Neuronal stem cell (in vitro differentiated cells): ENCODE results near the gene TGFB2.

ENCODE experiments used
- DNase-seq: peaks from one replicate; pipeline ENCODE4 v3.0.0-alpha.2; 2013; ENCODE audit warnings: low spot score
- H2AFZ ChIP-seq: one replicate; pipeline ENCODE4 v1.6.1; 2013; ENCODE audit warnings: mild to moderate bottlenecking, low read length, inconsistent platforms
- H2AK5ac ChIP-seq: 2 replicates; pipeline ENCODE4 v1.6.1; 2013; ENCODE audit warnings: low read depth, mild to moderate bottlenecking, inconsistent platforms, low read length, moderate library complexity, mixed read lengths
- H2BK120ac ChIP-seq: 2 replicates; pipeline ENCODE4 v1.6.1; 2013; ENCODE audit warnings: low read depth, mild to moderate bottlenecking, inconsistent platforms, low read length, moderate library complexity, mixed read lengths
- H2BK12ac ChIP-seq: one replicate; pipeline ENCODE4 v1.6.1; 2013; ENCODE audit warnings: low read length, inconsistent platforms
- H2BK15ac ChIP-seq: 2 replicates; pipeline ENCODE4 v1.6.1; 2013; ENCODE audit warnings: mild to moderate bottlenecking, low read length, inconsistent platforms, mixed read lengths
- H2BK5ac ChIP-seq: one replicate; pipeline ENCODE4 v1.6.1; 2013; ENCODE audit warnings: inconsistent platforms, mild to moderate bottlenecking, low read length, moderate library complexity
- H3K14ac ChIP-seq: one replicate; pipeline ENCODE4 v1.6.1; 2013; ENCODE audit warnings: low read length, inconsistent platforms
- H3K18ac ChIP-seq: 2 replicates; pipeline ENCODE4 v1.6.1; 2013; ENCODE audit warnings: low read length, inconsistent platforms
- H3K23ac ChIP-seq: 2 replicates; pipeline ENCODE4 v1.6.1; 2013; ENCODE audit warnings: low read depth, mild to moderate bottlenecking, mixed read lengths, low read length, inconsistent platforms; ENCODE audit not compliant: poor library complexity
- H3K27ac ChIP-seq: replicated peaks from 3 replicates; pipeline ENCODE4 v1.5.1; 2013; ENCODE audit warnings: low read length, inconsistent platforms
- H3K27me3 ChIP-seq, 3 experiments: 2 replicates each; pipeline ENCODE4 v1.6.1; 2013; ENCODE audit warnings: low read length in 3 of 3, mild to moderate bottlenecking in 2 of 3, inconsistent platforms in 1 of 3, low read depth in 1 of 3, mixed read lengths in 1 of 3, moderate library complexity in 1 of 3; ENCODE audit not compliant: control insufficient read depth in 3 of 3, insufficient read depth in 3 of 3
- H3K36me3 ChIP-seq, 2 donors: replicated peaks in 1 of 2; 2 replicates each; pipeline ENCODE4 v1.6.1; 2013; ENCODE audit warnings: low read length in 2 of 2; ENCODE audit not compliant: control insufficient read depth in 2 of 2, insufficient read depth in 2 of 2
- H3K4ac ChIP-seq: 2 replicates; pipeline ENCODE4 v1.6.1; 2013; ENCODE audit warnings: inconsistent platforms, mild to moderate bottlenecking, low read length, moderate library complexity
- H3K4me1 ChIP-seq, 2 donors: 1 replicate in 1 of 2; 2 replicates in 1 of 2; pipeline ENCODE4 v1.6.1; 2013; ENCODE audit warnings: low read length in 2 of 2, low read depth in 1 of 2; ENCODE audit not compliant: control insufficient read depth in 2 of 2, insufficient read depth in 1 of 2
- H3K4me2 ChIP-seq: one replicate; pipeline ENCODE4 v1.6.1; 2013; ENCODE audit warnings: mild to moderate bottlenecking, low read length, inconsistent platforms; ENCODE audit not compliant: insufficient read depth, poor library complexity, severe bottlenecking
- H3K4me3 ChIP-seq, 2 donors: 2 replicates each; pipeline ENCODE4 v1.5.1; 2013; ENCODE audit warnings: low read length in 2 of 2, mild to moderate bottlenecking in 2 of 2, inconsistent platforms in 1 of 2, moderate library complexity in 1 of 2
- H3K79me1 ChIP-seq: one replicate; pipeline ENCODE4 v1.6.1; 2013; ENCODE audit warnings: low read depth, mild to moderate bottlenecking, inconsistent platforms, low read length, moderate library complexity
- H3K9ac ChIP-seq: one replicate; pipeline ENCODE4 v1.6.1; 2013; ENCODE audit warnings: mild to moderate bottlenecking, low read depth, low read length, inconsistent platforms; ENCODE audit not compliant: poor library complexity
- H3K9me3 ChIP-seq, 2 donors: replicated peaks in 1 of 2; 2 replicates each; pipeline versions ENCODE3 to v1.6.1; 2013; ENCODE audit warnings: low read length in 2 of 2, mild to moderate bottlenecking in 2 of 2, inconsistent platforms in 1 of 2, low read depth in 1 of 2, mixed read lengths in 1 of 2, moderate library complexity in 1 of 2; ENCODE audit not compliant: control insufficient read depth in 2 of 2, insufficient read depth in 1 of 2
- H4K8ac ChIP-seq: one replicate; pipeline ENCODE4 v1.6.1; 2013; ENCODE audit warnings: low read depth, mild to moderate bottlenecking, inconsistent platforms, low read length, moderate library complexity
- H4K91ac ChIP-seq: one replicate; pipeline ENCODE4 v1.6.1; 2013; ENCODE audit warnings: low read length, low read depth, mild to moderate bottlenecking, inconsistent platforms; ENCODE audit not compliant: poor library complexity
- WGBS, 2 donors: extraction: QIAGEN DNeasy Blood & Tissue Kit; methylation state at CpG; one replicate each; pipeline ENCODE4 v1.1.7; 2013; ENCODE audit warnings: missing lambda C conversion rate in 2 of 2, mixed read lengths in 1 of 2; ENCODE audit not compliant: insufficient read length in 2 of 2, insufficient replicate concordance in 1 of 2; ENCODE audit errors: extremely low coverage in 2 of 2; 5-methylcytosine and 5-hydroxymethylcytosine counted together

Gene TGFB2

GRCh38 chr1:218412171-218412570 is 67.0 kb downstream of the TGFB2 start:
- H3K23ac ChIP-seq = no peak overlapping the region
- no peaks in the 10 kb centered on the region for H3K27me3 ChIP-seq
- H3K18ac ChIP-seq = no peak overlapping the region
- H3K36me3 ChIP-seq = no peaks in the 10 kb centered on the region
- no peak overlapping the region for H3K14ac ChIP-seq
- no peak overlapping the region for H2AFZ ChIP-seq
- no peak overlapping the region for H3K27ac ChIP-seq
- no peak overlapping the region for H2BK15ac ChIP-seq
- H3K4ac ChIP-seq = no peak overlapping the region
- no peak overlapping the region for H4K8ac ChIP-seq
- H3K4me1 ChIP-seq = peaks cover 0 to 3% of the 10 kb centered on the region in 2 donors
- WGBS, 2 donors = no CpG with 5 or more reads among the region's 7 CpGs
- H3K4me3 ChIP-seq = no peak overlapping the region
- H2BK120ac ChIP-seq = no peak overlapping the region
- H2BK5ac ChIP-seq = no peak overlapping the region
- H2AK5ac ChIP-seq = no peak overlapping the region
- no peak for DNase-seq
- peaks cover 0 to 6% of the 10 kb centered on the region in 2 donors for H3K9me3 ChIP-seq
- H3K4me2 ChIP-seq = no peak overlapping the region
- no peaks in the 10 kb centered on the region for H3K79me1 ChIP-seq
- H3K9ac ChIP-seq = no peak overlapping the region
- no peak overlapping the region for H4K91ac ChIP-seq
- H2BK12ac ChIP-seq = no peak overlapping the region

- Histone ChIP-seq H3K4me3 (no peak overlapping the region), H3K4me2 (no peak overlapping the region), H2BK5ac (no peak overlapping the region), H4K91ac (no peak overlapping the region), H3K4ac (no peak overlapping the region), H2BK120ac (no peak overlapping the region), H2BK15ac (no peak overlapping the region), H3K36me3 (no peaks in the 10 kb centered on the region), H2AK5ac (no peak overlapping the region), H3K79me1 (no peaks in the 10 kb centered on the region), H3K18ac (no peak overlapping the region), H3K27ac (no peak overlapping the region), H3K27me3 (no peaks in the 10 kb centered on the region), H3K9me3 (peaks cover 0 to 6% of the 10 kb centered on the region in 2 donors), H3K9ac (no peak overlapping the region), H4K8ac (no peak overlapping the region), H2BK12ac (no peak overlapping the region), H3K4me1 (peaks cover 0 to 3% of the 10 kb centered on the region in 2 donors), H3K14ac (no peak overlapping the region), H2AFZ (no peak overlapping the region), H3K23ac (no peak overlapping the region)
- no CpG with 5 or more reads among the region's 10 CpGs for WGBS, 2 donors
- DNase-seq = no peak
Measured at GRCh38 chr1:218413179-218413578, 68.0 kb downstream of the TGFB2 start.

- no CpG with 5 or more reads among the region's 6 CpGs for WGBS, 2 donors
- H3K9me3 ChIP-seq = peaks cover 0 to 6% of the 10 kb centered on the region in 2 donors
Measured at GRCh38 chr1:218414060-218414728, 69.1 kb downstream of the TGFB2 start.

GRCh38 chr1:218415726-218416125 is 70.6 kb downstream of the TGFB2 start:
- no peak overlapping the region for H4K8ac ChIP-seq
- no peak overlapping the region for H4K91ac ChIP-seq
- no peak overlapping the region for H2AK5ac ChIP-seq
- H3K36me3 ChIP-seq = no peaks in the 10 kb centered on the region
- H3K27me3 ChIP-seq = no peaks in the 10 kb centered on the region
- no CpG with 5 or more reads among the region's 1 CpG for WGBS, 2 donors
- H3K14ac ChIP-seq = no peak overlapping the region
- H3K4me3 ChIP-seq = no peak overlapping the region
- no peak for DNase-seq
- H2AFZ ChIP-seq = no peak overlapping the region
- H3K4ac ChIP-seq = no peak overlapping the region
- H3K18ac ChIP-seq = no peak overlapping the region
- H3K4me2 ChIP-seq = no peak overlapping the region
- no peak overlapping the region for H3K27ac ChIP-seq
- H3K23ac ChIP-seq = no peak overlapping the region
- no peaks in the 10 kb centered on the region for H3K4me1 ChIP-seq
- H2BK12ac ChIP-seq = no peak overlapping the region
- no peak overlapping the region for H2BK120ac ChIP-seq
- H2BK15ac ChIP-seq = no peak overlapping the region
- peaks cover 0 to 6% of the 10 kb centered on the region in 2 donors for H3K9me3 ChIP-seq
- no peak overlapping the region for H3K9ac ChIP-seq
- H3K79me1 ChIP-seq = no peaks in the 10 kb centered on the region
- H2BK5ac ChIP-seq = no peak overlapping the region

More at GRCh38 chr1:218414060-218414728, 69.1 kb downstream of the TGFB2 start:
- Histone ChIP-seq H4K8ac (no peak overlapping the region), H4K91ac (no peak overlapping the region), H3K4ac (no peak overlapping the region), H3K23ac (no peak overlapping the region), H3K79me1 (no peaks in the 10 kb centered on the region), H2AK5ac (no peak overlapping the region), H3K4me3 (no peak overlapping the region), H2BK12ac (no peak overlapping the region), H2BK120ac (no peak overlapping the region), H3K14ac (no peak overlapping the region), H3K27ac (no peak overlapping the region), H3K27me3 (no peaks in the 10 kb centered on the region), H3K4me2 (no peak overlapping the region), H2AFZ (no peak overlapping the region), H3K18ac (no peak overlapping the region), H3K9ac (no peak overlapping the region), H3K4me1 (no peaks in the 10 kb centered on the region), H2BK15ac (no peak overlapping the region), H2BK5ac (no peak overlapping the region), H3K36me3 (no peaks in the 10 kb centered on the region)
- no peak for DNase-seq
